ENCODE results near the gene GARIN5B.
"Not testable (repeated sequence)": the region's sequence is repeated elsewhere in the genome, so short reads cannot be mapped to it uniquely, and the experiment has no call there.

Gene GARIN5B

DNA sequence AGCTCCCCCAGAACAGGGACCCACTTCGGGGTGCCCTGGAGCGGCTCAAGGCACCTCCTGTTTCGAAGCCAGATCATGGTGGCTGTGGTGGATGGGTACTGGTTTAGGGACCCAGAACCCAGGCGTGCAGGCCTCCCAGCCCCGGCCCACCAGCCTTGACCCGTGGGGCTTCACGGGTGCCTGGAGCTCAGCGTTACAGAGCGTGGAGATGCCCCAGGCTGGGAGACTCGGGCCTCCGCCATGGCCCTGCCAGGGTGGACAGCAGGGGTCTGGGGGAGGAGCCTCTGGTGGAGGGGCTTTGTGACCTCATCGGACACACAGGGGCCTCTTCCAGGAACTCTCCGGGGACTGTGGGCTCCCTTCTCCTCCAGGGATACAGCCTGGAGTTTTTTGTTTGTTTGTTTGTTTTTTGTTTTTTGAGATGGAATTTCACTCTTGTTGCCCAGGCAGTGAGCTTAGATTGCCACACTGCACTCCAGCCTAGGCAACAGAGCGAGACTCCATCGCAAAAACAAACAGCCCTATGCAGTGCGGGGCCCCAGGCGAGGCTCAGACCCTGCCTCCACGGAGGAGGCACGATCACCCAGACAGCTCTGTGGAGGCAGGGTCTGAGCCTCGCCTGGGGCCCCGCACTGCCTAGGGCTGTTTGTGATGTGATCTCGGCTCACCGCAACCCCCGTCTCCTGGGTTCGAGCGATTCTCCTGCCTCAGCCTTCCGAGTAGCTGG is at the start of gene GARIN5B:
TSS of gene GARIN5B (minus strand) at position 271 of the 727 bp plus-strand sequence. CDS start at position 77, 194 bp downstream.
- no peak within 1 kb of the TSS for H3K4me3 ChIP-seq (ENCODE audit: low read depth, low read length)
- no peak for DNase-seq (ENCODE audit: low read depth)
- TF ChIP-seq, protein P1, sequence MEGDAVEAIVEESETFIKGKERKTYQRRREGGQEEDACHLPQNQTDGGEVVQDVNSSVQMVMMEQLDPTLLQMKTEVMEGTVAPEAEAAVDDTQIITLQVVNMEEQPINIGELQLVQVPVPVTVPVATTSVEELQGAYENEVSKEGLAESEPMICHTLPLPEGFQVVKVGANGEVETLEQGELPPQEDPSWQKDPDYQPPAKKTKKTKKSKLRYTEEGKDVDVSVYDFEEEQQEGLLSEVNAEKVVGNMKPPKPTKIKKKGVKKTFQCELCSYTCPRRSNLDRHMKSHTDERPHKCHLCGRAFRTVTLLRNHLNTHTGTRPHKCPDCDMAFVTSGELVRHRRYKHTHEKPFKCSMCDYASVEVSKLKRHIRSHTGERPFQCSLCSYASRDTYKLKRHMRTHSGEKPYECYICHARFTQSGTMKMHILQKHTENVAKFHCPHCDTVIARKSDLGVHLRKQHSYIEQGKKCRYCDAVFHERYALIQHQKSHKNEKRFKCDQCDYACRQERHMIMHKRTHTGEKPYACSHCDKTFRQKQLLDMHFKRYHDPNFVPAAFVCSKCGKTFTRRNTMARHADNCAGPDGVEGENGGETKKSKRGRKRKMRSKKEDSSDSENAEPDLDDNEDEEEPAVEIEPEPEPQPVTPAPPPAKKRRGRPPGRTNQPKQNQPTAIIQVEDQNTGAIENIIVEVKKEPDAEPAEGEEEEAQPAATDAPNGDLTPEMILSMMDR (conservative IDR thresholded peaks at IDR 0.05; ENCODE audit: low read depth, low read length): no peak

DNA sequence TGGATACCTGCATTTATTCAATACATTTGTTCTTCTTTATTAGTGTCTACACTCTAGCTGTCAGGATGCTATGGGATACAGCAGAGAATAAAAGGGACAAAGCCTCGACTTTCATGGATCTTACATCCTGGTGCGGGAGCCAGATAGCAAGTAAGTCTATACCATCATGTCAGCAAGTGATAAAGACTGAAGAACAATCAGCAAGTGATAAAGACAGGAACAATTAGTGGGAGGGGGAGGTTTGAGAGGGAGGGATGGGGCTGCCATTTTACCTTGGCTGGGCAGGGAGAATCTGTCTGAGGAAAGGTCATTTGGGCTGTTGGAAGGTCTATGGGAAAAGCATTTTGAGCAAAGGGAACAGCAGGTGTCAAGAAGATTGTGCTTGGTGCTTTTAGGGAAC is 47.1 kb upstream of the GARIN5B start:
- TF ChIP-seq, protein P1 (conservative IDR thresholded peaks at IDR 0.05; ENCODE audit: low read depth, low read length): no peak
- H3K4me3 ChIP-seq (ENCODE audit: low read depth, low read length): no peak overlapping the region
- no peak for DNase-seq (ENCODE audit: low read depth)

DNA sequence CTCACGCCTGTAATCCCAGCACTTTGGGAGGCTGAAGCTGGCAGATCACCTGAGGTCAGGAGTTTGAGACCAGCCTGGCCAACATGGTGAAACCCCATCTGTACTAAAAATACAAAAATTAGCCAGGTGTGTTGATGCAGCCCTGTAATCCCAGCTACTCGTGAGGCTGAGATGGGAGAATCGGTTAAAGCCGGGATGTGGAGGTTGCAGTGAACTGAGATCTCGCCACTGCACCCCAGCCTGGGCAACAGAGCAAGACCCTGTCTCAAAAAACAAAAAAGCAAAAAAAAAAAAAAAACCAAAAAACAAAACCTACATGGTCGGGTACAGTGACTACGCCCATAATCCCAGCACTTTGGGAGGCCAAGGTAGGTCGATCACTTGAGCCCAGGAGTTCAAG is 46.1 kb upstream of the GARIN5B start:
- not testable (repeated sequence) for H3K4me3 ChIP-seq (ENCODE audit: low read depth, low read length); DNase-seq (ENCODE audit: low read depth)

DNA sequence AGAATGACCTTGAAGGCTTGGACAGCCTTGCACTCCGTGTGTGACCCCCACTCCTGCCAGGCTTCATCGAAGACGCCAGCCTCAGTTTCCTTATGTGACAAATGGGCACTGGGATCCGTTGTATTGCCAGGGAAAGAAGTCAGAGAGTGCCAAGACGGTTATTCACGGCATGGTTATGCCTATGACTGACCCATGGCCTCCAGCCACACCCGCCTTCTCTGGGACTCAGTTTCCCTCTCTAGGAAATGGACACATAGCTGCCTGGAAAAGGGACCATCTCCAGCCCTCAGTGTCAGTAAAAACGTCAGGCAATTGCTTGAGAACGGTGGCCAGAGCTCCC is 45.4 kb upstream of the GARIN5B start:
- DNase-seq (ENCODE audit: low read depth): no peak
- TF ChIP-seq, protein P1 (conservative IDR thresholded peaks at IDR 0.05; ENCODE audit: low read depth, low read length): no peak
- H3K4me3 ChIP-seq (ENCODE audit: low read depth, low read length): peak overlapping the region; percentile 60

DNA sequence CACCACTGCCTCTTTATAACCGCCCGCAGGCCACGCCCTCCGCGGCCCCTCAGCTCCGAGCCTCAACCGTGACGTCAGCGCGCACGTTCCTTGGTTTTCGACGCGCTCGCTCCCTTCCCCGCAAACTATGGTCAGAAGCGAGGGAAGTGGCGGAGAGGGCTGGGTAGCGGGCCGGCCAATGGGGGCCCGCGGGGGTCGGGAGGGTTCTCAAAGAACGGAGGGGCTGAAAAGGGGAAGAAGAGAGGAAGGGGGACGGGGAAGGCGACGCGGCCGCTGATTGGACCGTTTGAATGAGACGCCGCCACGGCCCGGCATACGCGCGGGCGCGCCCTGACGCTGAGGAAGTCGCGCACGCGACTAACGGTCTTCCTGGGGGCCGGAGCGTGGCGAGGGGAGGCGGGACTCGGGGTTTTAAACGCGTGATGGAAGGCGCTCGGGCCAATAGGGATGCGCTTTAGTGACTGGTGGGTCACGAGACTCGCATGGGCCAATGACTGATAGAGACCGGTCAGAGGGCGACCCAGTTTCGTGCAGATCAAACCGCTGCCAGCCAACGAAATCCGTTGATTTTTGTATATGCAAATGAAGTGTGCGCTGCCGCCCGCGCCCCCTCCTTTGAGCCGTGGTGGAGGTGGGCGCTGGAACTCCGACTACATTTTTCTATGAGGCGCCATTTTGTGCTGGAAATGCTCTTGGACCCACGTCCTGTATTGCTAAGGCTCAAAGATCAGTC is 44.9 kb upstream of the GARIN5B start:
- peak overlapping the region; percentile 87 for H3K4me3 ChIP-seq (ENCODE audit: low read depth, low read length)
- TF ChIP-seq, protein P1 (conservative IDR thresholded peaks at IDR 0.05; ENCODE audit: low read depth, low read length): no peak
- DNase-seq (ENCODE audit: low read depth): peak; percentile 100

DNA sequence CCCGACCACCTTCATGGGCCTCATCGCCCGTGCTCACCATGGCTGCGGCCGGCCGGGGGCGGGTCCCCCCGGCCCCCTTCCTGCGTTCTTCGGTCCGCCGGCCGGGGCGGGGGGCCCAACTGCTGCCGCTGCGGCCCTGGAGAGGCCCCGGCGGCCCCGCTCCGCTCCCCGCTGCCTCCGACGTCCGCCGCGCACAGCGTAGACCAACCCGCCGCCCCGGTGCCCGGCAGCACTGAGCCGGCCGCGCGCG is 44.4 kb upstream of the GARIN5B start, which contains the start of gene UBE2S:
TSS of gene UBE2S (minus strand) at position 239 of the 250 bp plus-strand sequence. CDS start at position 40, 199 bp downstream.
- H3K4me3 ChIP-seq (ENCODE audit: low read depth, low read length): peak within 1 kb of the TSS; percentile 87
- not testable (repeated sequence) for DNase-seq (ENCODE audit: low read depth)

DNA sequence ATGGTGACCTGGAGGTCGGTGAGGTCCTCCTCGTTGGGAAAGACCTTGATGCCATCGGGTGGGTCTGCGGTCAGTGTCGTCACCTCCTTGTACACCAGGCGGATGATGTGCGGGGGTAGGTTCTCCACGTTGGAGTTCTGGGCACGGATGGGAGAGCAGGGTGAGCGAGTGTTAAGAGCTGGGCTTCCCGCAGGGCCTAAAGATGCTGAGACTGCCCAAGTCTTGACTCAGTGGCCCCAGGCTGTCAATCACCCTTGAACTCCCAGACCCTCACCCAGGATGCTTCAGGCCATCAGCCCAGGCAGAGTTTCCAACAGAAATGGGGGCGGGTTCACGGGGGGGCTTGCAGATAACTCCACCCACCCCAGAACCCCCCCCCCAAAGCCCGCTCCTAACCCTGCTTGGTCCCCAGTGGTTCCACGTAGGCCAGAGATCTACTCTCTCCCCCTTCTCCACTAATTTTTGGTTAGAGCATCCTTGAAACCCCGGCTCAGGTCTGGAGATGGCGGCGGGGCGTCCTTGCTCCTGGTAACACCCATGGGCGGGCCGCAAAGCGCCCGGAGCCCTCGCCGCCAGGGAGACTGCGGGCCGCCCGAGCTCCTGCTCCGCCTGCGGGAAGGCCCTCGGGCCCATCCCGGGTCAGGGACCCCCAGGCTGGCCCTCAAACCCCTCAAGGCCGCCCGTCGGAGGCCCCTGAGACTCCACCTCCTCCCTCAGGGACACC is 43.9 kb upstream of the GARIN5B start:
- peak; percentile 48 for DNase-seq (ENCODE audit: low read depth)
- TF ChIP-seq, protein P1 (conservative IDR thresholded peaks at IDR 0.05; ENCODE audit: low read depth, low read length): no peak

More for the DNA sequence above, 43.9 kb upstream of the GARIN5B start:
- H3K4me3 ChIP-seq (ENCODE audit: low read depth, low read length): peak overlapping the region; percentile 87
